Activated CD8-positive, alpha-beta memory T cell treated with anti-CD3 and anti-CD28 coated beads, Interleukin-2, amount 50 U/mL, for 1 hour (primary cell): ENCODE data around the gene GNA15.
A peak's percentile ranks its signal among the peaks of the same experiment; 100 is the strongest.
"Not testable (repeated sequence)": the region's sequence is repeated elsewhere in the genome, so short reads cannot be mapped to it uniquely, and the experiment has no call there.

Experiments
- DNase-seq: peaks from one replicate; pipeline ENCODE4 v3.0.0-alpha.2; 2020; ENCODE audit errors: extremely low read depth

Gene GNA15

GRCh38 chr19:3135961-3136683 is at the start of gene GNA15:
Gene GNA15 (plus strand): TSS chr19:3136033. CDS start chr19:3136451, 418 bp downstream.
- DNase-seq = no peak

- DNase-seq = no peak
Observed at GRCh38 chr19:3087769-3088168, 48.1 kb upstream of the GNA15 start.

GRCh38 chr19:3089299-3089855 is 46.5 kb upstream of the GNA15 start:
- not testable (repeated sequence) for DNase-seq

GRCh38 chr19:3094601-3095440 is 41.0 kb upstream of the GNA15 start:
- no peak for DNase-seq

- DNase-seq = peak; percentile 62
Observed at GRCh38 chr19:3095441-3096191, 40.2 kb upstream of the GNA15 start.

GRCh38 chr19:3096267-3096901 is 39.4 kb upstream of the GNA15 start:
- no peak for DNase-seq

- DNase-seq = no peak
Observed at GRCh38 chr19:3096902-3097326, 38.9 kb upstream of the GNA15 start.

- no peak for DNase-seq
Observed at GRCh38 chr19:3097442-3097871, 38.4 kb upstream of the GNA15 start.

- no peak for DNase-seq
Observed at GRCh38 chr19:3098141-3098514, 37.7 kb upstream of the GNA15 start.

GRCh38 chr19:3098515-3099346 is 37.1 kb upstream of the GNA15 start:
- no peak for DNase-seq

- no peak for DNase-seq
Observed at GRCh38 chr19:3099347-3100145, 36.3 kb upstream of the GNA15 start.

- no peak for DNase-seq
Observed at GRCh38 chr19:3100331-3100730, 35.5 kb upstream of the GNA15 start.

- DNase-seq = no peak
Observed at GRCh38 chr19:3100747-3101730, 34.8 kb upstream of the GNA15 start.

- no peak for DNase-seq
Observed at GRCh38 chr19:3102239-3103140, 33.3 kb upstream of the GNA15 start.

GRCh38 chr19:3104708-3104983 is 31.2 kb upstream of the GNA15 start:
- DNase-seq = no peak

GRCh38 chr19:3105641-3106508 is 30.0 kb upstream of the GNA15 start:
- no peak for DNase-seq
